ENCODE data around the gene CHI3L1.

Gene CHI3L1

GRCh38 chr1:203179667-203180005, 6.9 kb downstream of the CHI3L1 start:
- DNase-seq: no peak

DNA sequence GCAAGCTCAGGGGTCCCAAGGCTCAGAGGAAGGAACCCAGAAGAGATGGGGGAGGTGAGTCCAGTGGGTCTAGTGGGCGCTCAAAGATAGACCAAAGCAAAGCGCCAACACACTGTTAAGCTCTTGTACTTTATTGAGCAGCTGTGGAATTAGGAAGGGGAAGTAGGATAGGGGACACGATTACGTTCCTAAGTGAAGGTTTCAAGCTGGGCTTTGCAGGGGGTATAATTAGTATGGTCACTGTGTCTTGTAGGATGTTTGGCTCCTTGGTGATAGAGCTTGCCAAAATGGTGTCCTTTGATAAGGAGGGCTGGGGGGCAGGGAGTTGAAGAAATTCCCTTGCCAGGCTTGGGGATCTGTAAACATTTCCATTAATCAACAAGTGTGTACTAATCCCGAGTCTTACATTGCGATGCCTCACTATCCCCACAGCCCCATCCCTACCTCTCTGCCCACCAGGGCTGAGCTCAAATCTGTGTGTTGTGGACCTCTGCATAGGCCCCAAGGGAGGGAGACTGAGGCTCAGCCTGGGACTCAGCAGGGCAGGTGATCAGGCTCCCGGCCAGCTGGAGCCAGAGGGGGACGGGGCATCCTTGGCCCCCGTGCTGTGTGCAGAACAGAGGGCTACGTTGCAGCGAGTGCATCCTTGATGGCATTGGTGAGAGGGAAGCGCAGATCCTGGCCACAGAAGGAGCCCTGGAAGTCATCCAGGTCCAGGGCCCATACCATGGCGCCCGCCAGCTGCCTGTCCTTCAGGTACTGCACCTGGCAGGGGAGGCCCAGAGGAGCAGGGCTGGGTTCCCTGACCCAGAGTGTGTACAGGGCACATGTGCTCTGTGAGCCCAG, 7.5 kb downstream of the CHI3L1 start:
- no peak for DNase-seq

GRCh38 chr1:203178083-203178482, 8.4 kb downstream of the CHI3L1 start:
- DNase-seq: no peak

DNA sequence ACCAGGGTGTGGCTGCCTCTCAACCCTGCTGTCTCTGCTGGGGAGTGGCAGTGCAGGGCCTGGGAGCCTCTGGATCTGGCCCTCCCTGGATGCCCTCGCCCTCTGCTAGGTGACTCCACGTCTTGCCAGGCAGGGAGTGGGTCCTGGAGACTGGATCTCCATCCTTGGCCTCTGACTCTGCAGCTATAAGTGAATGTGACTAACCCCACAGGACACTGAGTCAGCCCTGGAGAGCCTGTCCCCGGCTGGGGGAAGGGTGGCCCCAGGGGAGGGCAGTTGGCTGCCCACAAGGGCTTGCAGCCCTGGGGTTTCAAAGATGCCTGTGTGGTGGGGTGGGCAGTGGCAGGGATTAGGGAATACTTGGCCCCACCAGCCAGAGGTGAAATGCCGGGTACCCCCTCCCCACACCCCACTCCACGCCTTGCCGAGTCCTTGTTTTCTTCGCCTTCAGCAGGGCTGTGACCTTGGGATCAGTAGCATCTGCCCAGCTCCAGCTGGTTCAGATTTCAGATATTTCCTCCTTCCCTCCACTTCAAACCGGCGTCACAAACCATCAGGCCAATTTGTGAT, 8.9 kb downstream of the CHI3L1 start:
- DNase-seq: no peak

GRCh38 chr1:203177036-203177405, 9.5 kb downstream of the CHI3L1 start:
- no peak for DNase-seq

DNA sequence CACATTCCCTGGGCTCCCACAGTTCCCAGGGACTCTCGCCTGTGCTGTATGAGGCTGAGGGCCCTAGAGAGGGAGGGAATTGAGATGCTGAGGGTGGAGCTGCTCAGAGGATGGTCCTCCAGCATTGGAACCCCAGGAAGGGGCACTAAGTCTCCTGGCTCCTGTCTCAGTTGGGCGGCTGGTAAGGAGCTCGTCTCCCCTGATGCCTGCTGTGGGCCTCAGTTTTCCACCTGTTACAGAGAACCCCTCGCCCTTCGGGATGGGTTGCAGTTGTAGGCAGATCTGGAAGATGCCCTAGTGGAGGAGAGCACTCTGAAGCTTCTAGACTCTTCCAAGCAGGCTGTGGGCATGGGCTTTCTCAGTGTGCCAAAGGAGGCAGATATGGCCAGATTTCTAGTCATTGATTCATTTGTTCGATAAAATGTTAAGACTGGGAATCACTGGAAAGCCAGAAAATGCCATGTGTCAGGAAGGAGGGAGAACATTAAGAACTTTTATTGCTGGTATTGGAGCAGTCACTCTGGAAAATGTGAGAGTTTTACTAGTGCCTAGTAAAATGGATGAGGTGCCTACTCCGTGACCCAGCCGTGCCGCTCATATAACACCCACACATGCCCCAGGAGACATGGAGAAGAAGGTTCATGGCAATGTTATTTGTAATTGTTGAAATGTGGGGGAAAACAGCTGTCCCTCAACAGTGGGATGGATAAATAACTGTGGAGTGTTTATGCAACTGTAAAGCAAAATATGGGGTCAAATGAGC, 10.1 kb downstream of the CHI3L1 start:
- DNase-seq: no peak

DNA sequence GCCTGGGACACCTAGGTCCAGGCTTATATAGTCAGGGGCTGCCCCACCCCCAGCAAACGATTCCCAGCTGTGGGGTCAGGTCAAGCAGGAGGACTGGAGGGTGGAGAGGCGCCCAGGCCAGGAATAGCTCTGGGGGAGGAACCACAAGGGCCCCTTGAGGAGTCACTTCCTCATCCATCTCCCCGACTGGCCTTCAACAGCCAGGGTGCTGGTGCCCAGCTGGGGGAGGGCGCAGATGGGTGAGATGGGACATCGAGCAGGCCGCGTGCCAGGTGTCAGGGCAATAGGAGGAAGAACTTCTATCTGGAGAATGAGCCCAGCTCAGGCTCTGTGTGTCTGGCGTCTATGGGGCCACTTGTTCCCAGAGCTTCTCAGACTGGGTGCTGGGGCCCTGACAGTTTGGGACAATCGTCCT, 10.7 kb downstream of the CHI3L1 start:
- DNase-seq: no peak

GRCh38 chr1:203175237-203175826, 11.2 kb downstream of the CHI3L1 start, which contains the start of gene MYBPH:
Gene MYBPH, minus strand, starts transcription at chr1:203175826. Its CDS starts 71 bp downstream, at chr1:203175755.
- no peak for DNase-seq

DNA sequence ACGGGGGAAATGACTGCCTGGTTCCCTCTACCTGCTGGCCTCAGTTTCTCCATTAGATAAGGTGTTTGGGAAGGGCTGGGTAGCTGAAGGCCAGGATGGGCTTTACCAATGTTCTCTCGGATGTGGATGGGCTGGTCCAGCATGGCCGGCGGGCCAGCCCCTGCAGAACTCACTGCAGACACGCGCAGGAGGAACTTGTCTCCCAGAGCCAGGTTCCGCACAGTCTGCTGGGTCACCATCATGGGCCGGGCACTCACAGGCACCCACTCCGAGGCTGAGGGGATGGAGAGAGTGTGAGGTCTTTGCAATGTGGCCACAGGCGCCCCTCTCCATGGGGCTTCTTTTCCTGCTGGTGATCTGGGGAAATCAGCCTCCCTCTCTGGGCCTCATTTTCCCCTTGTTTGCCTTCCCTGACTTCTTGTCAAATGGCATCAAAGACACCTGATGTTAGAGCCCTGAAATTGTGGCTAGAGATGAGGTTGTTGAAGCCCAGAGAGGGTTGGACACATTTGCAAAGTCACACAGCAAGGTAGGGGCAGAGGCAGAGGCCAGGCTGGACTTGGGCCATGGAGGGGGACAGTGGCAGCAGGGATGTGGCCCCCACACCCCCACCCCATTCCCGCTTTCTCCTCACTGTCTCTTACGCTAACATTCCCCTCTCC, 12.0 kb downstream of the CHI3L1 start:
- DNase-seq: no peak

GRCh38 chr1:203173566-203173965, 12.9 kb downstream of the CHI3L1 start:
- DNase-seq: peak; percentile 98

DNA sequence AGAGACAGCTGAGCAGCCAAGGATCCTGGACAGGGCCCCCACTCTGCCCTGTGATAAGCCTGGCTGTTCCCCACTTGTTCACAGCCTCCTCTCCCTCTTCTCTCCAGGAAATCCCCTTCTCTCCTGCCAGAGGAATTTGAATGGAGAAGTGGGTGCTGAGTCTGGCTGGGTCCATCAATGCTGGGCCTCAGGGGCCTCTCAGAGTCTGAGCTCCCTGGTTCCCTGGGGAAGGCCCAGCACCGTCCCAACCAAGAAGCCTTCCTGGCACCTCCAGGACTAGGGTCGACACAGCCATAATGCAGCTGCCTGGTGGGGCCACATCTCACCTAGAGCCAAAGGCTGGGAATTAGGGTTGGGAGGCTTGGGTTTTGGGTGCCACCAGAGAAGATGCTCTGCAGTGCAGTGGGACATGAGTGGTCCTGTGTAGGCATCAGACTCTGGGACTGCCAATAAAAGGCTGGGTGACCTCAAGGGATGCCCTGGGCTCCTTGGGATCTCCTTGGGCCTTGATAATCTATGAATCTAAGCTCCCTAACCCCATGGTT, 13.4 kb downstream of the CHI3L1 start:
- DNase-seq: no peak

GRCh38 chr1:203172184-203173010, 14.1 kb downstream of the CHI3L1 start:
- peak; percentile 71 for DNase-seq

GRCh38 chr1:203171341-203172183, 14.9 kb downstream of the CHI3L1 start:
- DNase-seq: no peak

DNA sequence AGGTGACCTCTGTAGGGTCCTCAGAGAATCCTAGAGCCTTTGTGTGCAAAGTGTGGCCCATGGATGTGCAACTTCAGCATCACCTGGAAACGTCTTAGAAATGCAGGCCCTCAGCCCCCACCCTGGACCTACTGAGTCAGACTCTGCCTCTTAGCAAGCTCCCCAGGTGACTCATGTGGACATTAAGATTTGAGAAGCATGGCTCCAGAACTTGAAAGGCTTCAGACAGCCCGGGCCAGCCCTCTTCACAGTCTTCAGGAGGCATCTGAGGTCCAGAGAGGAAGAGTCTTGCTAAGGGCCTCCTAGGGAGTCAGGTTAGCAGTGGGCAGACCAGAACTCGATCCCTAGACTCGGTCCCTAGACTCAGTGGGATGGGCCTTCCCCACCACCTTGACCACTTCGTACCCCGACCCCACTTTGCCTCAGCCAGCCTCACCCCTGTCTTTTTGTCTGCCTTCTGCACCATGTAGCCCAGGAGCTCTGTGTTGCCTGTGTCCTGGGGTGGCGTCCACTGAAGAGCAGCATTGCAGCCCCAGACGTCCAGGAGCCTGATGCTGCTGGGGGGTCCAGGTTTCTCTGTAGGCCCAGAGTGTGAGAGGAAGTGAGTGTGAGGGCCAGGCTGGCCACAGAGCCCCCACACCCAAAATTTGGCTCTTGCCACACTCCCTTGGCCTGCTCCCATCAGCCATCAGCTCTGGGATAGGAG, 15.7 kb downstream of the CHI3L1 start:
- DNase-seq: no peak

DNA sequence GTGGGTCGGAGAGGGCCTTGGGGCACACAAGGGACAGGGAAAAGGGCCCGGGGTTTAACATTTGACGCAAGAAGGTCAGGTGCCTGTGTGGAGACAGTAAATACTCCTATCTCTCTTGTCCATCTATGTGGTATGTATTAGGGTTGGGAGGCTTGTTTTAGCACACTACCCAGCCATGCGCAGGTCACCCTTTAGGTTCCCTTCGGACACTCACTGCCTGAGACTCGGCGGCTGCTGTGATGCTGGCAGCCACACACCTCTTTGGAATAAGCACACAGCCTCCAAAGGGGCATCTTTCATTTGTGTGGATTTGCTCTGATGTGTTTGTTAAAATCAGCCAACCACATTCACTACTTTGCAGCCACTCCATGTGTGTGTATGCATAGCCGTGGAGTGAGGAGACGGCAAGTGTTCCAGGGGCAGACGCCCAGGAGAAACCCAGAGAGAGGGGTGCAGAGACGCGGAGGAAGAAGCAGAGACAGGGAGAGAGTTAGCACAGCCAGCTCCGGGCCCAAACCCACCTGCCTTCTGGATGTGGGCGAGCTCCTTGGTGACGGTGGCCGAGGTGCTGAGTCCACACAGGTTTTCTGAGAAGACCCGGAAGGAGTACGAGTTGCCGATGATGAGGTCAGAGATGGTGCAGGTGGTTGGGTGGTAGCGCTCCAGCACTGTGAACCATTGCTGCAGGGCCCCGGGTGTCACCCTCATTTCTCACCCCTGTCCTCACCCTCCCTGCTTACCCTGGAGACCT, 16.6 kb downstream of the CHI3L1 start:
- no peak for DNase-seq

- DNase-seq: no peak
Measured at GRCh38 chr1:203168991-203169390, 17.5 kb downstream of the CHI3L1 start.

DNA sequence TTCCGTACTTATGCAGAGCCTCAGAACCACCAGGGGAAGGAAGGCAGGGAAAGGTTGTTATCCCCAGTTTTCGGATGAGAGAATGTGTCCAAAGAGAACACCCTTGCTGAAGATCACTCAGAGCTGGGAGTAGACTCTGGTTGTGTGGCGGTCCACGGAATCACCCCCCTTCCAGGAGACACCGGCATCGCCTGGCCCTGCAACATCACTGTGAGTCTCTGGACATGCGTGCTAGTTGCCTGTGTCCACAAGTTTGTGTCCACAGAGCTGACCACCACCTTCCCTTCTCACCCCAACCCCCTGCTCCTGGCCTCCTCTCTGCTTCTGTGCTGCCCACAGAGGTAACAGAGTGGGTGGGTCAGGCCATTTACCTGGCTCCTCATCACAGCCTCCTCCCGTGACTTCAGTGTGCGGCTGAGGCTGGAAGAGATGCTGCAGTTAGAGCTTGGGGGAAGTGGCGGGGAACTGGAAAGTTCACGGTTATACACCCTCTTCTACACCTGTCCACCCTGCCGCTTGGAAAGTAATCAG, 18.2 kb downstream of the CHI3L1 start:
- no peak for DNase-seq

GRCh38 chr1:203167913-203168200, 18.6 kb downstream of the CHI3L1 start:
- DNase-seq: no peak
